Stimulated activated CD8-positive, alpha-beta memory T cell treated with anti-CD3 and anti-CD28 coated beads, Interleukin-12 subunit alpha, Interleukin-12 subunit beta, amount 100 ng/mL, for 4 hours (primary cell): Measurements from ENCODE around the gene MEF2A.
"Not testable (repeated sequence)": the region's sequence is repeated elsewhere in the genome, so short reads cannot be mapped to it uniquely, and the experiment has no call there.

ENCODE experiments used
- DNase-seq: peaks from one replicate; pipeline ENCODE4 v3.0.0-alpha.2; 2020; ENCODE audit warnings: low read depth

The MEF2A gene

GRCh38 chr15:99565299-99566156 is at the start of gene MEF2A:
Gene MEF2A (plus strand): TSS chr15:99565984. CDS start chr15:99633120, 67,136 bp downstream.
- peak; percentile 85 for DNase-seq

GRCh38 chr15:99518191-99518590 is 47.6 kb upstream of the MEF2A start:
- DNase-seq, result no peak

DNA sequence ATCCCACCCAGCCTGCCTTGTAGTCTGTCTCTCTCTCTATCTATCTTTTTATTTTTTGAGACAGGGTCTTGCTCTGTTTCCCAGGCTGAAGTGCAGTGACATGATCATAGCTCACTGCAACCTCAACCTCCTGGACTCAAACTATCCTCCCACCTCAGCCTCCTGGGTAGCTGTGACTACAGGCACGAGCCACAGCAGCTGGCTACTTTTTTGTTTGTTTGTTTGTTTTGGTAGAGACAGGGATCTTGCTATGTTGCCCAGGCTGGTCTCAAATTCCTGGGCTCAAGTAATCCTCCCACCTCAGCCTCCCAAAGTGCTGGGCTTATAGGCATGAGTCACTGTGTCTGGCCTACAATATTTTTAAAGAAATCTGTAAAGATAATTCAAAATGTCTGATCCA is 46.4 kb upstream of the MEF2A start:
- not testable (repeated sequence) for DNase-seq

- no peak for DNase-seq
These were observed 43.5 kb upstream of the MEF2A start for GRCh38 chr15:99522288-99522687.

DNA sequence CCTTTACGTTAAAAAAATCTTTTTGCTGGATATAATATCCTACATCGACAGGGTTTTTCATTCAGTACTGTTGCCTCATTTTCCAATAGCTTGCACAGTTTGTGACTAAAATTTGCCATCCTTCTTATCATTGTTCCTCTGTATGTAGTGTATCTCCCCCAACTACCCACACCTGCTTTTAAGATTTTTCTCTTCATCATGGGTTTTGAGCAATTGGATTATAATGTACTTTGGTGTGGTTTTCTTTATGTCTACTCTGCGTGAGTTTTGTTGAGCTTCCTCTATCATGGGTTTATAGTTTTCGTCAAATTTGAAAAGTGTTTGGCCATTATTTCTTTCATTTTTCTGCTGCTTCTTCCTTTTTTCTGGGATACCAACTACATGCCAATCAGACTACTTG is 39.6 kb upstream of the MEF2A start:
- DNase-seq, result no peak

- no peak for DNase-seq
These were observed 39.1 kb upstream of the MEF2A start for GRCh38 chr15:99526671-99527070.

- DNase-seq, result no peak
These were observed 29.3 kb upstream of the MEF2A start for GRCh38 chr15:99536422-99537040.

DNA sequence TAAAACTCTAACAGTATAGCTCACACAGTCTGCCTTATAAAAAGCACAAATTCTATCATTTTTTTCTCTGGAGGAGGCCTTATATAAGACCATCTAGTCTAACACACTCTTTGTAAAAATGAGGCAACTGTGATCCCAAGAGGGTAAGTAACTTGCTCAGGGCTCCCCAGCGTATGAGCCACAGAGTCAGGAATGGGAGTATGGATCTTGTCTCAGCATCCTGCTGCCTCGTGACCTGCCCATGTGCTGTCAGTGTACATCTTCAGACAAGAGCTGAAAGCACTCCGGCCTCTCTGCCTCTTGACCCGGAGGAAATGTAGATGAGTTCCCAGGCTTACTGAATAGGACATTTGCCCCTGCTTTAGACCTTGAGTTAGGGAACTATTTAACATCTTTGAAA is 28.4 kb upstream of the MEF2A start:
- DNase-seq, result no peak

DNA sequence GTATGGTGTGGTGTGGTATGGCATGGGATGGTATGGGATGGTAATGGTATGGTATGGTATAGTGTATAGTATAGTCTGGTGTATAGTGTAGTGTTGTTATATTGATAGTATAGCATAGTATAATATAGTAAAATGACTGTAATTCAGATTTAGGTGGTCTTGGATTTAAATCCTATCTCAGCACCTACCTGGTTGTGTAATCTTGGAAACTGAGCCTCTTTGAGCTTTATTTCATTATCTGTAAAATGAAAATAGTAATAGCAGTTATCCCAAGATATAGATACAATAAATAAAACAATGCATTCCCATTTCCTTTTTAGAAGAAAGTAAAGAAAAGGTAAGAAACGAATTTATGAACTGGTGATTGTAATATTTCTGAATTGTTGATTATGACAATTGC is 27.5 kb upstream of the MEF2A start:
- no peak for DNase-seq

- DNase-seq, result no peak
These were observed 23.0 kb upstream of the MEF2A start for GRCh38 chr15:99542828-99543227.

DNA sequence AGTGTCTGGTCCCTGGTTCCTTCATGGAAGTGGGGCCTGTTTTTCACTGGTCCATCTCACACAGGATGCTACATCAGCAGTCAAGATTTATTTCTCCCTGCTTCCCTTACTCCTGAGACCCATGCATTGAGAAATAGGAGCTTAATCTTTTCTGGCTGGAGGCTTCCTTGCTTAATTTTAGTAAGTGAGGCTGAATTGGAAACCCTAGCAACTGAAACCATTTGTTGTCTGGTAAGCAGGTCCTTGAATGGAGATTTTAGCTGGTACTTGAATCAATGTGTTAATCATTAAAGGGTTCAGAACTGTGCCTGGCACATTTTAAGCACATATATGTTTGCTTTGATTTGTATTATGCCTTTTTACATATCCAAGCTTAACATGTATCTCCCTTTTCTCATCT is 20.2 kb upstream of the MEF2A start:
- DNase-seq, result no peak

GRCh38 chr15:99546441-99547100 is 19.2 kb upstream of the MEF2A start:
- DNase-seq, result no peak

DNA sequence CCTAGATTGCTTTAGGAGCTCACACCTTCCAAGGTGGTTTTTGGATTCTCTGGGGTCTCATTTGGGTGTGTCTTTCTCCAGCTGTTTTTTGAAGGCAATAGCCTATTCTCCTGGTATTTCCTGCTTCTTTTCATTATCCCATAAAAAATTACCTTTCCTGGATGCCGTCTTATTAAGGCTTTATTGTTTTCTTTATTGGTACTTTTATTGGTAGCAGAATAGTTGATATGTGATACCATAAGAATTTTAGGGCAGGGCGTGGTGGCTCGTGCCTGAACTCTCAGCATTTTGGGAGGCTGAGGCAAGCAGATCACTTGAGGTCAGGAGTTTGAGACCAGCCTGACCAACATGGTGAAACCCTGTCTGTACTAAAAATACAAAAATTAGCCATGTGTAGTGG is 18.3 kb upstream of the MEF2A start:
- no peak for DNase-seq

- DNase-seq, result no peak
These were observed 15.7 kb upstream of the MEF2A start for GRCh38 chr15:99550077-99550476.

- DNase-seq, result no peak
These were observed 13.7 kb upstream of the MEF2A start for GRCh38 chr15:99552111-99552510.

DNA sequence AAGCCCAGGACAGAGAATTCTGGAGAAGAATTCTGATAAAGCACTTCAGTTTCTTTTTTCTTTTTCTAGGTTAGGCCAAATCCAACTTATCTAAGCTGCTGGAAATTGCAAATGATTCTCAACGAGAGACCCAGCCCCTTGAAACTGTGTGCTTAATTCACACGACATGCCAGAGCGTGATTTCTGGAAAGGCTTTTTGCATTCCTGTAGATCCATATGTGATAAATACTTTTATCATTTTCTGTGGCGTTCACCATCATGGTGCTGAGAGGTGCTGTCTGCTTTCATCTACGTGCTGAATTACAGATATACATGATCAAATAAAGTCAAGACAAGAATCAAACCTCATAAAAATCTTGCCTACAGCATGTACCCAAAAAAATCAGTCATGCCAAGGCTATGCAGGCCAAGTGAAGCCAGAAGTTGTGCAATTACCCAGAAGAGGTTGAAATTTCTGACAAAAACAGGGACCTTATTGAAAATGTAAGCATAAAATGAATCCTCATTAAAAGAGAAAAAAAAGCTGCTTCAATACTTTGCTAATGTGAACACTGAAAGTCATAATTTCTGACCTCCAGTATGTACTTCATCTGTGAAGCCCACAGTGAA is 10.8 kb upstream of the MEF2A start:
- no peak for DNase-seq

DNA sequence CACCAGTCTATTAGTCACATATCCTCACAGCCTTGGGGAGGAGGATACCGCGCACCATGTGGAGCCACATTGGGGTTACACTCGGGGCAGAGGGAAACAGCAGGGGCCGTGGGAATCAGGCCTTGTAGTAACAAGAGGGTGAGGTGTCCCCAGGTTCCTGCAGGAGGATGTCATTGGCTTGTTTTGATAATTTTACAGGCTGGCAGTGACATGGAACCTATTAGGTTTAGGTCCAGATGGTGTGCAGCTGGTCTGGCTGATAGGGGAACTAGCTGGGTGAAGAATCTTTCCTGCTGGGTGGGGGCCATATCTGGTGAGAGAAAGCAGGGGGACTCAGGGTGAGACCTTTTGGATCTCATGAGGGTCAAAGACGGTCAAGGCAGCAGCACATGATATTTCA is 9.8 kb upstream of the MEF2A start:
- no peak for DNase-seq

- DNase-seq, result no peak
These were observed 9.2 kb upstream of the MEF2A start for GRCh38 chr15:99556578-99556977.

- no peak for DNase-seq
These were observed 7.7 kb upstream of the MEF2A start for GRCh38 chr15:99558084-99558483.

- DNase-seq, result no peak
These were observed 7.2 kb upstream of the MEF2A start for GRCh38 chr15:99558571-99558970.

- DNase-seq, result no peak
These were observed 4.1 kb upstream of the MEF2A start for GRCh38 chr15:99561476-99562230.

GRCh38 chr15:99562238-99562637 is 3.5 kb upstream of the MEF2A start:
- DNase-seq, result no peak
